ENCODE results near the gene LRRTM4. TPM values are rescaled to one million over a fixed set of nuclear protein-coding genes. Genes with fewer than 3 reads are reported as not detected.

LRRTM4 gene
- polyA plus RNA-seq, 3 donors = 0.01 to 0.05 TPM; not detected in 1

- H3K27ac ChIP-seq (ENCODE audit: low read depth, low read length) = no peak overlapping the region
Observed at GRCh38 chr2:77372636-77373035, 149.5 kb downstream of the LRRTM4 start.

DNA sequence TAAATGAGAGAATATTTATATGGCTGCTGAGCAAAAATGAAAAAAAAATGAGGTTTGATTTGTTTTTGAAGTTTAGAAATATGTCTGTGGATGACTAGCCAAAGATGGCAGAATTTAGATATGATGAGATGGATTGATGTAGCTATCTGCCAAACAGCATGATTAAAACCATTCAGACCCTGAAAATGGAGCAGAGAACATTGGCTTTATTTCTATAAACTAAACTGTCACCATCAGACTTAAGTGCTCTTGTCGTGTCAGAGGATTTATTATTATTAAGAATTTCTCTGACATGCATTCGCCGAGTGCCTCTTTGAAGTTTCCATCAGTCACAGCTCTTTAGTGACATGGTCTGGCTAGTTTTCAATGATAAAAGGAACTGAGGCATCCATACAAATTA, 151.7 kb downstream of the LRRTM4 start:
- no peak overlapping the region for H3K27ac ChIP-seq (ENCODE audit: low read depth, low read length)
- 66 to 71% (median 68%) methylated on average over 3 of the region's 3 CpGs for WGBS, 3 donors

DNA sequence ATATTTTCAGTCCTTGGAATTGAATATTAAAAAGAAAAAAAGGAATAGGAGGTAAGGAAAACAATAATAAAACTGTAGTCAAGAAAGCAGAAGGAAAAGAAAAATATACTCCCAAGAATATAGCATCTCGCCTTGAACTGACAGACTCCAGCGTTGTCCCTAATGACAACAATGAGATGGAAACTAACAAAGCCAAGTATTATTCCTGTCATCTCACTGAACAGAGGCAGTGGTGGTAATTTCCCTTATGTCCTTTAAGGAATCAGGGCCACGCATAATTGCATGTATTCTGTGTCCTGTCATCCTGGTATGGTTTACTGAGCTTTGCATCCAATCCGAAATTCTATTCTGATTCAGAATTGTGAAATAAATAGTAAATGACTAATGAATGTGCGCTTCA, 158.9 kb downstream of the LRRTM4 start:
- no peak overlapping the region for H3K27ac ChIP-seq (ENCODE audit: low read depth, low read length)
- WGBS, 3 donors = 81 to 91% (median 90%) methylated on average over 5 of the region's 5 CpGs

DNA sequence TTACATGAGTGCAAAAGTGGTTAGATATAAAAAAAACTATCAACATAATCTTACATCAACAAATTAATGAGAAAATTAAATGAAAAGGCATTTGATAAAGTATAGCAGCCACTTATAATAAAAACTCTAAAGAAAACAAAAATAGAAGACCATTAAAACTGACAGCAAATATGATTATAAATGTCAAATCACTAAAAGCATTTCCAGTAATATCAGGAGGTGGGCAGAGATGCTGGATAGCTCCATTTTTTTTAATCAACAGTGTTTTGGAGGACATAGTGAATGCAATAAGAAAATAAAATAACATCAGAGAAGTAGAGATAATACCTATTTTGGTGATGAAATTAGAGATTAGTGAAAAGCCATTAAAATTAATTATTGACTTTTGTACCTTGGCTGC, 173.4 kb downstream of the LRRTM4 start:
- H3K27ac ChIP-seq (ENCODE audit: low read depth, low read length) = no peak overlapping the region

DNA sequence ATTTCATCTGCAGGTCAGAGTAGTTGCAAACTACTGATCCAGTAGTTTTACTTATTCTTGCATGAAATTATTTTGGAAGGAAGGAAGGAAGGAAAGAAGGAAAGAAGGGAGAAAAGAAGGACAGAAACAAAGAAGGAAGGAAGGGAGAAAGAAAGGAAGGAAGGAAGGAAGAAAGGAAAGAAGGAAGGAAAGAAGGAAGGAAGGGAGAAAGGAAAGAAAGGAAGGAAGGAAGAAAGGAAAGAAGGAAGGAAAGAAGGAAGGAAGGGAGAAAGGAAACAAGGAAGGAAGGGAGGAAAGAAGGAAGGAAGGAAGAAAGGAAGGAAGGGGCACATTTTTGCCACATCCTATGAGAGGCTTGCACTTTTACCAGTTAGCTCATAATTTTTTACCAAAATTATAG, 186.2 kb downstream of the LRRTM4 start:
- no peak overlapping the region for H3K27ac ChIP-seq (ENCODE audit: low read depth, low read length)

DNA sequence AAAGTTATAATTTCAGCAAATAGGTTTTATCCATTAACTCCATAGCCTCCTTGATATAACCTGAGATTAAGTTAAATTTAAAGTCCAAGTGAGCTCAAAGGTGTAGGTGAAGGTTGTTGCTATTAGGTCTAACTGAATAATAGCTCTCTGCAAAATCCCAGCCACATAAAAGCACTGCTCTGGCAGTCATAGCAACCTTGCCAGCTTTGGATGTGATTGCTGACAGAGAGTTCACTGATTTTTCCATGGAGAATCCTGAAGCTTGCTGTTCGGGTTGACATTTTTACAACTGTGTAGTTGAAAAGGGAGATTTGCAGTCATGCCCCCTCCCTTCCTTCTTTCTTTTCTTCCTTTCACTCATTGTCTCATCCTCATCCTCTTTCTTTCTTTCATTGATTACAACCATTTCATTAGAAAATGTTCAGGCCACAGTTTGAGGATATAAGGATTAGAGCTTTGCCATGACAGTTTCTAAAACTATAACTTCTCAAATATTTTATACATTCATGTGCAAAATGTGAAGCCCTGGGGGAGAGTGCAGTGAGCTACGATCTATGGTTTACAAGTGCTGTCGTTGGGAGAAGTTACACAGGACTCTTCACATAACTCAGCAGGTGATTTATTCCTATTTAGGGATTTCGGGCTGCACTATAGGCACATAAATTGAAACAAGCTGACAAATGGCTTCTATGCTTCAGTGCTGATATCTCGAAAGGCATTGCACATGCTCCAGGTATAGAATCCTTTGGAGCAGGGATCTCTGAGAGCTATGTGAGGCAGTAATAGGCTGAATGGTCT, 193.8 kb downstream of the LRRTM4 start:
- no peak overlapping the region for H3K27ac ChIP-seq (ENCODE audit: low read depth, low read length)
- WGBS, 3 donors = 45 to 55% (median 52%) methylated on average over 5 of the region's 5 CpGs

DNA sequence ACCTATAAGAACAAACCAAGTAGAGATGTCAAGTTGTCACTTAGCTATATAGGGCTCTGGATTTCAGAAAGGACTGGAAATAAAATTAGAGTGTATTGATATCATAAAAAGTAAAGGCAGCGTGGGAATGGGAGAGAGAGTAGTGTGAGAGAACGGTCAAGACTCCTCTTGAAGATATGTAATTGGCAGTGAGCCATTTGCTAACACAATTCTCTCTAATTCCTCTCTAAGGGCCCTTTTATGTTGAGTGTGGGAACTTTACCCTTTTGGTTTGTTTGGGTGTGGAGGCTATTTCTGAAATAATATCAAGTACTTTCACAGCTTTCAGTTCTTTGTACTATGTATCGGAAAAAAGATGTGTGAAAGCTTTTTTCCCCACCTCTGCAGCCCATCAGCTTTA, 196.8 kb downstream of the LRRTM4 start:
- no peak overlapping the region for H3K27ac ChIP-seq (ENCODE audit: low read depth, low read length)
- 67 to 82% (median 82%) methylated on average over 3 of the region's 3 CpGs for WGBS, 3 donors

DNA sequence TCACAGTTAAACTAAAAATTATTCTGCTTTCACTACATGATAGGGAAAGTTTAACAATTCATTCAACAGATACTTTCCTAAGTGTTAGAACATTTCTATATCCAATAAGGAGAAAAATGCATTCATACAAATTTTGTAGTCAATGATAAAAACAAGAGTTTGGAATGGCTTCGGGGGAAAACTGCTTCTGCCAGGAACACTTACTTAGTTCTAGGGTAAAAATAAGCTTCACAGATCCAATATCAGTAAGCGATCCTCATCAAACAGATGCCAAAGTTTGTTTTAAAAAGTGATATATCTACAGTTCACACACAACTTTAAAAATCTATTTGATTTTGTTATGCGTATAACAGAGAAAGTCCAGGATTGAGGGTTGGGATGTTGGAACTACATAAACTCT, 199.7 kb downstream of the LRRTM4 start:
- 79 to 83% (median 81%) methylated on average over 3 of the region's 3 CpGs for WGBS, 3 donors
- H3K27ac ChIP-seq (ENCODE audit: low read depth, low read length) = no peak overlapping the region

GRCh38 chr2:77314721-77315120, 207.5 kb downstream of the LRRTM4 start:
- no peak overlapping the region for H3K27ac ChIP-seq (ENCODE audit: low read depth, low read length)
- 29 to 62% (median 44%) methylated on average over 5 of the region's 5 CpGs for WGBS, 3 donors

GRCh38 chr2:77310416-77310815, 211.8 kb downstream of the LRRTM4 start:
- 54 to 64% (median 60%) methylated on average over 3 of the region's 3 CpGs for WGBS, 3 donors
- no peak overlapping the region for H3K27ac ChIP-seq (ENCODE audit: low read depth, low read length)

DNA sequence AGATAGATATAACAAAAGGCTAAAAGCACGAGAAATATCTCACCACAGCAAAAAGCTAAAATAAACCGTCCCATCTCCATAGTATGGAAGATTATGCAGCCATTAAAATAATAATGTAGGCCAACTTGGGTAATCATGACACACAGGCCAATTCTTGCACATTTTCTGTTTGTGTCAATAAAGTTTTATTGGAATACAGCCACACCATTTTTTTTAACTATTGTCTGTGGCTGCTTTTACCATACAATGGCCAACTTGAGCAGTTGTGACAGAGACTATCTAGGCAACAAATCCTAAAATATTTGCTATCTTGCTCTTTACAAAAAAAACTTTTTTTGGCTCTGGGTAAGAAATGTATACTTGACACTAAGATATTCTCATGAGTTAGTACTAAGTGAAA, 212.5 kb downstream of the LRRTM4 start:
- WGBS, 3 donors = 61 to 95% (median 70%) methylated on average over 2 of the region's 2 CpGs
- H3K27ac ChIP-seq (ENCODE audit: low read depth, low read length) = no peak overlapping the region

- WGBS, 3 donors = 21 to 77% (median 42%) methylated on average over 1 of the region's 1 CpG
- H3K27ac ChIP-seq (ENCODE audit: low read depth, low read length) = no peak overlapping the region
Observed at GRCh38 chr2:77301441-77301840, 220.7 kb downstream of the LRRTM4 start.

DNA sequence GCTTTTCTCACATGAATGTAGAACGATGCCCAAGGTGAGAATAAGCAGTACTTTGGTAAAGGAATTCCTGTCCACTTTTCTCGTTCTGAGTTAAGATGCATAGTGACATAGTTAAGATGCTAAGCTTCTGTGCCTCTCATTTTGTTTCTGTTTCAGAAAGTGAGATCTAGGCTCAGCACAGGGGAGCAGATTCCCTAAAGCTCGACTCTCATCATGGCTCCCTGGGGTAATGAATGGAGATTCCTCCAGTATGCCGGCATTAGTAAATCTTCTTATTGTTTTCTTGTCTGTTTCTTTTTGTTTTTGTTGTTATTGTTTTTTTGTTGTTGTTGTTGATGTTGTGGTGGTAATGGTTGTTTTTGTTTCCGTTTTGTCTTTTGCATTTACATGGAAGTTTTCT, 225.4 kb downstream of the LRRTM4 start:
- H3K27ac ChIP-seq (ENCODE audit: low read depth, low read length) = no peak overlapping the region
- 82 to 84% (median 84%) methylated on average over 5 of the region's 5 CpGs for WGBS, 3 donors

- WGBS, 3 donors = 63 to 69% (median 66%) methylated on average over 2 of the region's 2 CpGs
- H3K27ac ChIP-seq (ENCODE audit: low read depth, low read length) = no peak overlapping the region
Observed at GRCh38 chr2:77294474-77294873, 227.7 kb downstream of the LRRTM4 start.

DNA sequence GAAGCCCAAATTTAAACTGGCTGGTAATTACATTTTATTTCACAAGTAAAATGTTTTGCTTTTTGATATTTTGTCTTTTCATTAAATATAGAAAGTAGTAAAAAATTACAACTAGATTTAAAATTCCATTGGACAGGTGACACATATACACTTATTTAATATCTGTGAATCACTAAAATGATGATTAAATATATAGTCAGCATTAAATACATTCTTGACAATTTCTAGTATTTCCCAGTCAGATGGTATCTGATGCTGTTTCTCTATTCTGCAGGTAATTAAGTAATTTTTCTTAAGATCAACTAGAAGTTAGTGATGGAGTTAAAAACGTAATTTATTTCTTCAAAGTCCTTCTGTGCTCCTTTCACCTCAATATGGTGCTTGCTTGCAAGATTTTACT, 237.8 kb downstream of the LRRTM4 start:
- WGBS, 3 donors = 58 to 83% (median 61%) methylated on average over 1 of the region's 1 CpG
- no peak overlapping the region for H3K27ac ChIP-seq (ENCODE audit: low read depth, low read length)

- H3K27ac ChIP-seq (ENCODE audit: low read depth, low read length) = no peak overlapping the region
- WGBS, 3 donors = 93 to 96% (median 94%) methylated on average over 5 of the region's 5 CpGs
Observed at GRCh38 chr2:77271262-77271661, 250.9 kb downstream of the LRRTM4 start.

DNA sequence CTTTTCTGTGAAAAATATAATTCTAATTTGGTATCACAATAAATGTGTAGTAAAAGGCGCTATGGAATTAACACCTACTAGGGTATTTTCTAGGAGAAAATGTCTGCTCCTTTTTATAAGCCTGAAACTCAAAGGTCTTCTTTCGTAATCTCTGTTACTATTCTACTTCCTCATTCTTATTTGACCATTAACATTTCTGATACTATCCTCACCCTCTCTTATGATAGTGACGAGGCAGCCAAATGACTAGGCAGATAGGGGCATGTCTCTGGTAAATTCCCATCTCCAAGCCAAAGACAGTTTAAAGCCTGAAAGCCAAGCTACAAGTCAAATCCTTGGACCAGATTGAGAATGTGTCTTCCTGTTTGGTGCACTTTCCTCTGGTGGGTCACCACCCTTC, 251.7 kb downstream of the LRRTM4 start:
- H3K27ac ChIP-seq (ENCODE audit: low read depth, low read length) = no peak overlapping the region
- 80 to 86% (median 85%) methylated on average over 3 of the region's 3 CpGs for WGBS, 3 donors

- WGBS, 3 donors = 88 to 90% (median 90%) methylated on average over 3 of the region's 3 CpGs
- no peak overlapping the region for H3K27ac ChIP-seq (ENCODE audit: low read depth, low read length)
Observed at GRCh38 chr2:77268626-77269025, 253.6 kb downstream of the LRRTM4 start.

- no peak overlapping the region for H3K27ac ChIP-seq (ENCODE audit: low read depth, low read length)
Observed at GRCh38 chr2:77232909-77233425, 289.2 kb downstream of the LRRTM4 start.

DNA sequence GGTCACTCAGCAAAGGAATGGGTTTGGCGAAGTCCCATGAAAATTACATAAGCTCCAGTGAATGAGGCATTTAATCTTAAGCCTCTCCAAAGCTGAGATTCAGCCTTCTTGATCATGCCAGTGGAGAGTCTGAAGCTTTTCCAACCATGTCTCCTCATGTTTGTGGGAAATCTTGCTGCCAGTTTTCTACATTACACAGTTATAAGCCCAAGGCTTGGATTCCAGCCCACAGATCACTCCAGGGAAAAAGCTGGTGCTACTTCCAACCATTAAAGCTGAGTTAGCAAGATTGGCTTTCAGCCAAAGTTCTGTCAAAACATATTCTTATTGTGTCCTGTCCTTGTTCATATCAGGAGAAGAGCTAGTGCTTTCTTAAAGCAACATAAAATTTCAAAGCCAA, 293.8 kb downstream of the LRRTM4 start:
- 47 to 86% (median 71%) methylated on average over 1 of the region's 1 CpG for WGBS, 3 donors
- H3K27ac ChIP-seq (ENCODE audit: low read depth, low read length) = no peak overlapping the region

DNA sequence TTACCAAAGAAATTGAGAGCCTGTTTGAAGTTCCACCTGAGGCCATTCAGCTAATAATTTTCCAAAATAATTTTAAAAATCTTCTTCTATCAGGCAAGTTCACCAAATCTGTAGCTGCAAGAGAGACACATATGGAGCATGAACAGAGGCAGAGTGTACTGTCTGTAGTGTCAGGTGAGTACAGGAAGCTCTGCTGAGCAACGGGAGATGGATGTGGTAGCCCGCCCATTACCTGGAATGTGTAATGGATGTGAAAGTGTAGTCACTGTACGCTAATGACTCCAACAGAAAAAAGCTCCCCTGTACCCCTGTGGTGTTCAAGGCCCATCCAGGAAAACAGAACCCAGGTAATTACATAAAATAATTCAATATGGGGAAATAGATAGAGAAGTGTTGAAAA, 311.5 kb downstream of the LRRTM4 start:
- no peak overlapping the region for H3K27ac ChIP-seq (ENCODE audit: low read depth, low read length)
- WGBS, 3 donors = 73 to 86% (median 82%) methylated on average over 3 of the region's 3 CpGs

Measured in adipose tissue (tissue), 3 donors.